Glutamatergic neuron (in vitro differentiated cells): ENCODE measurements around the gene TRIP12. TPM values are rescaled to one million over a fixed set of nuclear protein-coding genes. Genes with fewer than 3 reads are reported as not detected.
"Not testable (repeated sequence)": the region's sequence is repeated elsewhere in the genome, so short reads cannot be mapped to it uniquely, and the experiment has no call there.

Source experiments
- DNase-seq: peaks from one replicate; pipeline ENCODE4 v3.0.0; 2022
- H3K27ac Mint-ChIP-seq: one replicate; pipeline ENCODE4 v1.8.0; 2020; ENCODE audit warnings: mild to moderate bottlenecking, mixed read lengths, inconsistent platforms; ENCODE audit not compliant: unreplicated experiment
- H3K27me3 Mint-ChIP-seq: one replicate; pipeline ENCODE4 v1.8.0; 2020; ENCODE audit warnings: mild to moderate bottlenecking, moderate library complexity, mixed read lengths, inconsistent platforms; ENCODE audit not compliant: unreplicated experiment
- H3K36me3 Mint-ChIP-seq: one replicate; pipeline ENCODE4 v1.8.0; 2020; ENCODE audit warnings: mild to moderate bottlenecking, mixed read lengths, inconsistent platforms; ENCODE audit not compliant: unreplicated experiment
- H3K4me1 Mint-ChIP-seq: one replicate; pipeline ENCODE4 v1.8.0; 2020; ENCODE audit warnings: mild to moderate bottlenecking, low read depth, mixed read lengths, inconsistent platforms; ENCODE audit not compliant: unreplicated experiment
- H3K4me3 Mint-ChIP-seq: one replicate; pipeline ENCODE4 v1.8.0; 2020; ENCODE audit warnings: mild to moderate bottlenecking, mixed read lengths, inconsistent platforms; ENCODE audit not compliant: unreplicated experiment
- H3K9me3 Mint-ChIP-seq: one replicate; pipeline ENCODE4 v1.8.0; 2020; ENCODE audit warnings: mild to moderate bottlenecking, moderate library complexity, mixed read lengths, inconsistent platforms; ENCODE audit not compliant: unreplicated experiment
- total RNA-seq: library from RNA; stranded (reverse); fragmentation: NEBNext Ultra II Directional; extraction: Animal tissue kit (Norgen Biotek cat#: 25700); gene quantifications from one replicate; pipeline ENCODE4 v1.2.1, GENCODE V29; 2021; ENCODE audit not compliant: unreplicated experiment
- TF ChIP-seq, protein P1 (sequence below): fragments of 200-600 bp; sonication (generic); IDR thresholded peaks from one replicate; pipeline ENCODE4 v1.5.0; 2021; ENCODE audit not compliant: partially characterized antibody, unreplicated experiment

TRIP12 gene
- total RNA-seq, 1 donor from 2014 or later = 192 TPM

DNA sequence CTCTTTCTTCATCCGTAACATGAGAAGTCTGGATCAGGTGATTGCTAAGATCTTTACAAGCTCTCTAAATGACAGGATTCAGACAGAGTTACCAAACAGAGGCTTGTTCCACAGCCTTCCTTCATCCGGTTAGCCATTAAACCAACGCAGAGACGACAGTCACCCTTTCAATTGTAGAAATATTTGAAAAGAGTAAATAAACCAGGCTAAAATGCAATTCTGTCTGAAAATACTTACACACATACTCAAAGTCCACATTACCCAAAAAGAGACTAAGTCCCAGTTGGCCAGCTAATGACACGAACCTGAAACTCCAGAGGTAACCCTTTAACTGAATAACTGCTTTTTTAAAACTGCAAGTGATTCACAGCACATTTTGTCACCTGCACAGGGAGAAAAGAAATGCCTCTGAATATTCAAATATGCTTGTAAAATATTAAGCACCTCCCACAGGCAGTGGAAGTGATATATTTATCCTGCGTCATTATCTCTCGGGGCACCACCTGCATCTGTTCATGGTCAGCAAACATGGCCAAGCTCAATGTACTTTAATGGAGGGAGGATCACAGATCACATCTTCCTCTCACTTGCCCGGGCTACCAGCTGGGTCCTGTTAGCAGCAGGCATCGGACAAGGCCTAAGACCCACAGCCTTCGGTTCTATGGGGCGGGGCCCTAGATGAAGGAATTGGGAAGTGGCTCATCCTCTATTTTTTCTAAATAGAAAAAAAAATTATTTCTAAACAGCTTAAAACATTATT lies 168.7 kb downstream of the TRIP12 start:
- H3K9me3 Mint-ChIP-seq = peaks cover 4% of the 10 kb centered on the region
- H3K27me3 Mint-ChIP-seq = no peaks in the 10 kb centered on the region
- no peak for DNase-seq
- H3K36me3 Mint-ChIP-seq = peaks cover 6% of the 10 kb centered on the region
- no peak overlapping the region for H3K27ac Mint-ChIP-seq
- peaks cover 3% of the 10 kb centered on the region for H3K4me1 Mint-ChIP-seq
- TF ChIP-seq, protein P1, sequence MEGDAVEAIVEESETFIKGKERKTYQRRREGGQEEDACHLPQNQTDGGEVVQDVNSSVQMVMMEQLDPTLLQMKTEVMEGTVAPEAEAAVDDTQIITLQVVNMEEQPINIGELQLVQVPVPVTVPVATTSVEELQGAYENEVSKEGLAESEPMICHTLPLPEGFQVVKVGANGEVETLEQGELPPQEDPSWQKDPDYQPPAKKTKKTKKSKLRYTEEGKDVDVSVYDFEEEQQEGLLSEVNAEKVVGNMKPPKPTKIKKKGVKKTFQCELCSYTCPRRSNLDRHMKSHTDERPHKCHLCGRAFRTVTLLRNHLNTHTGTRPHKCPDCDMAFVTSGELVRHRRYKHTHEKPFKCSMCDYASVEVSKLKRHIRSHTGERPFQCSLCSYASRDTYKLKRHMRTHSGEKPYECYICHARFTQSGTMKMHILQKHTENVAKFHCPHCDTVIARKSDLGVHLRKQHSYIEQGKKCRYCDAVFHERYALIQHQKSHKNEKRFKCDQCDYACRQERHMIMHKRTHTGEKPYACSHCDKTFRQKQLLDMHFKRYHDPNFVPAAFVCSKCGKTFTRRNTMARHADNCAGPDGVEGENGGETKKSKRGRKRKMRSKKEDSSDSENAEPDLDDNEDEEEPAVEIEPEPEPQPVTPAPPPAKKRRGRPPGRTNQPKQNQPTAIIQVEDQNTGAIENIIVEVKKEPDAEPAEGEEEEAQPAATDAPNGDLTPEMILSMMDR = no peak
- H3K4me3 Mint-ChIP-seq = no peak overlapping the region

DNA sequence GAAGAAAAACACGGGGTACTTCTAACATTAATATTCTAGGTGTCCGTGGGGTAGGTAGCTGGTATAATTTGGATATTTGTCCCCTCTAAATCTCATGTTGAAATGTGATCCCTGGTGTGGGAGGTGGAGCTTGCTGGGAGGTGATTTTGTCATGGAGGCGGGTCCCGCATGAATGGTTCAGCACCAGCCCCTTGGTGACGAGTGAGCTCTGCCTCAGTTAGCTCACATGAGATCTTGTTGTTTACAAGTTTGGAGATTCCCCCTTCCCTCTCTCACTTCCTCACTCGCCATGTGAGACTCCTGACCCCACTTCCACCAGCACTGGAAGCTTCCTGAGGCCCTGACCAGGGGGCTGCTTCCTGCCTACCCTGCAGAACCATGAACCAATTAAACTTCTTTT lies 172.0 kb downstream of the TRIP12 start:
- Mint-ChIP-seq H3K36me3 (peaks cover 6% of the 10 kb centered on the region), H3K9me3 (peaks cover 3% of the 10 kb centered on the region), H3K4me1 (peaks cover 3% of the 10 kb centered on the region), H3K4me3 (no peak overlapping the region), H3K27ac (no peak overlapping the region), H3K27me3 (no peaks in the 10 kb centered on the region)
- TF ChIP-seq, protein P1 = no peak
- no peak for DNase-seq

DNA sequence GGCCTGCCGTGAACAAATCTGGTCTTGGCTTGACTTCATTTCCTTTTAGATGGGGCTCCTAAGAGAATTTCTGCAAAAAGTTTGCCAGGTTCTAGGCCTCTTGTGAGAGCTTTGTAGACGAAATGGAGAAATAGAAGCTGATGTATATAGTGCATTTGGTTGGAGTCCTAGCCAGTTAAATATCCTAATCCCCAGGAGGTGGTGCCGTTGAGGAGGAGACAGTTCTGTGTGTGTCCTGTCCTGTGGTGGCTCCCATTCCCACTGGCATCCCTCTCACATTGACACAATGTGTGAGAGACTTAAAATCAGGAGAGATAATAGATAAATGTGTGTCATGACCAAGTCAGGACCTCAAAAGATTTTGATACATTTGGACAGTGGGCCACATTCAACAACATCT lies 172.9 kb downstream of the TRIP12 start:
- TF ChIP-seq, protein P1 = no peak
- peaks cover 3% of the 10 kb centered on the region for H3K4me1 Mint-ChIP-seq
- peaks cover 3% of the 10 kb centered on the region for H3K9me3 Mint-ChIP-seq
- H3K27ac Mint-ChIP-seq = no peak overlapping the region
- peaks cover 5% of the 10 kb centered on the region for H3K36me3 Mint-ChIP-seq
- H3K27me3 Mint-ChIP-seq = no peaks in the 10 kb centered on the region
- H3K4me3 Mint-ChIP-seq = no peak overlapping the region
- DNase-seq = no peak

DNA sequence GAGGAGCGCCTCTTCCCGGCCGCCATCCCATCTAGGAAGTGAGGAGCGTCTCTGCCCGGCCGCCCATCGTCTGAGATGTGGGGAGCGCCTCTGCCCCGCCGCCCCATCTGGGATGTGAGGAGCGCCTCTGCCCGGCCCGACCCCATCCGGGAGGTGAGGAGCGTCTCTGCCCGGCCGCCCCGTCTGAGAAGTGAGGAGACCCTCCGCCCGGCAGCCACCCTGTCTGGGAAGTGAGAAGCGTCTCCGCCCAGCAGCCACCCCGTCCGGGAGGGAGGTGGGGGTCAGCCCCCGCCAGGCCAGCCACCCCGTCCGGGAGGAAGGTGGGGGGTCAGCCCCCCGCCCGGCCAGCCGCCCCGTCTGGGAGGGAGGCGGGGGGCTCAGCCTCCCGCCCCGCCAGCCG lies 179.1 kb downstream of the TRIP12 start:
- not testable (repeated sequence) for DNase-seq, H3K36me3 Mint-ChIP-seq, H3K27me3 Mint-ChIP-seq, H3K4me1 Mint-ChIP-seq, H3K27ac Mint-ChIP-seq, H3K4me3 Mint-ChIP-seq
- H3K9me3 Mint-ChIP-seq = peaks cover 12% of the 10 kb centered on the region

DNA sequence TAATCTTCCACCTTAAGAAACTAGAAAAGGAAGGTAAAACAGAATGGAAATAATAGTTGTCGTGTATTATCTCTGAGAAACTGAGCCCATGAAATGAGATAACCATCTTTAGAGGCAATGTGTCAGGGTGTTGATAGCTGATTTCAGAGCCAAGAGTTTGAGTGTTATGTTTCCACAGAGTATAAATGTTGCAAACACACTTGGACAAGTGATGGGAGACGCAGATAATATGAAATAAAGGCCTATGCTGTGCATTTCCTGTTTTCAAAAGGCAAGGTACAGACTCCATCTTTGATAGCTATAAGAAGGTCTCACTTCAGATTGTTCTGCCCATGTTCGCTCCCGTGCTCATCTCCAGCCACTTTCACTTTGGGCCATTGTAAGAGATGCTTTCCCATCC lies 181.5 kb downstream of the TRIP12 start:
- Mint-ChIP-seq H3K4me1 (no peaks in the 10 kb centered on the region), H3K27ac (no peak overlapping the region), H3K4me3 (no peak overlapping the region), H3K9me3 (peaks cover 17% of the 10 kb centered on the region), H3K36me3 (peaks cover 14% of the 10 kb centered on the region), H3K27me3 (peaks cover 6% of the 10 kb centered on the region)
- TF ChIP-seq, protein P1 = no peak
- DNase-seq = no peak
